ENCODE results near the gene CYB561D2.

CYB561D2 gene

GRCh38 chr3:50338965-50339364 is 11.7 kb upstream of the CYB561D2 start:
- TF ChIP-seq CTCF (IDR thresholded peaks at IDR 0.05; ENCODE audit: insufficient read depth, missing control alignments) = no peak
- FAIRE-seq (no peak), DNase-seq (ENCODE audit: insufficient read length, low spot score) (no peak)

GRCh38 chr3:50339485-50340146 is 11.0 kb upstream of the CYB561D2 start:
- TF ChIP-seq CTCF (IDR thresholded peaks at IDR 0.05; ENCODE audit: insufficient read depth, missing control alignments) = no peak
- no peak for FAIRE-seq
- DNase-seq (ENCODE audit: insufficient read length, low spot score) = no peak

- FAIRE-seq (no peak), DNase-seq (ENCODE audit: insufficient read length, low spot score) (no peak)
- no peak for TF ChIP-seq CTCF (IDR thresholded peaks at IDR 0.05; ENCODE audit: insufficient read depth, missing control alignments)
These were observed 10.6 kb upstream of the CYB561D2 start for GRCh38 chr3:50340147-50340447.

GRCh38 chr3:50340448-50341329 is 10.0 kb upstream of the CYB561D2 start, which contains the start of gene RASSF1:
Gene RASSF1 (minus strand): TSS chr3:50340836. CDS start chr3:50340805, 31 bp downstream.
- DNase-seq (ENCODE audit: insufficient read length, low spot score) = no peak
- TF ChIP-seq CTCF (IDR thresholded peaks at IDR 0.05; ENCODE audit: insufficient read depth, missing control alignments) = no peak
- no peak for FAIRE-seq

- no peak for FAIRE-seq
- no peak for TF ChIP-seq CTCF (IDR thresholded peaks at IDR 0.05; ENCODE audit: insufficient read depth, missing control alignments)
- no peak for DNase-seq (ENCODE audit: insufficient read length, low spot score)
These were observed 9.1 kb upstream of the CYB561D2 start for GRCh38 chr3:50341537-50341936.

- TF ChIP-seq CTCF (IDR thresholded peaks at IDR 0.05; ENCODE audit: insufficient read depth, missing control alignments) = no peak
- DNase-seq (ENCODE audit: insufficient read length, low spot score) (no peak), FAIRE-seq (no peak)
These were observed 8.5 kb upstream of the CYB561D2 start for GRCh38 chr3:50341996-50342650.
